DND-41 (cell line): ENCODE measurements around the gene PTPRN2.

Experiments used
- CTCF ChIP-seq: IDR thresholded peaks from 2 replicates; pipeline ENCODE4 v1.5.1; 2012; ENCODE audit warnings: borderline replicate concordance, low read length, moderate library complexity, mild to moderate bottlenecking; ENCODE audit not compliant: poor library complexity, severe bottlenecking; ENCODE audit errors: extremely low read depth
- EZH2 ChIP-seq: IDR thresholded peaks from 3 replicates; pipeline ENCODE4 v1.6.1; 2012; ENCODE audit warnings: borderline replicate concordance, low read depth, mild to moderate bottlenecking, moderate library complexity, low read length, inconsistent platforms; ENCODE audit not compliant: severe bottlenecking

GRCh38 chr7:158141221-158141582 is 446.4 kb downstream of the PTPRN2 start:
- no peak for TF ChIP-seq EZH2
- TF ChIP-seq CTCF: no peak
